Body of pancreas (tissue), 4 donors: ENCODE data around the gene LMBRD1.

Experiments
- CTCF ChIP-seq, 7 experiments: fragments of 450-650 bp in 4 of 7; fragments of 200-600 bp in 3 of 7; sonication (generic) in 3 of 7; IDR thresholded peaks; one replicate each; pipeline ENCODE4 v1.5.1; 2016 to 2019; ENCODE audit warnings: antibody characterized with exemption in 7 of 7
- POLR2A ChIP-seq, 3 donors: fragments of 450-650 bp; IDR thresholded peaks; one replicate each; pipeline ENCODE4 v1.6.1; 2016; ENCODE audit warnings: antibody characterized with exemption in 3 of 3, mild to moderate bottlenecking in 2 of 3

GRCh38 chr6:69729870-69730449, 66.8 kb downstream of the LMBRD1 start:
- peak in 4 of 7 experiments; percentile 15 to 35 (median 32) for TF ChIP-seq CTCF (IDR thresholded peaks at IDR 0.05)
- TF ChIP-seq POLR2A (IDR thresholded peaks at IDR 0.05): no peak
